Measurements from ENCODE around the gene ZC2HC1B. TPM values are rescaled to one million over a fixed set of nuclear protein-coding genes. Genes with fewer than 3 reads are reported as not detected.

Gene ZC2HC1B
- polyA plus RNA-seq, 1 of the 3 experiments (the other 2 are of a cell fraction): not detected

GRCh38 chr6:143842902-143843676, 21.2 kb upstream of the ZC2HC1B start, which contains the start of gene LTV1 (continued):
- TF ChIP-seq PBX3 (IDR thresholded peaks at IDR 0.05) (no peak), NFIC (IDR thresholded peaks at IDR 0.05; ENCODE audit: borderline replicate concordance) (no peak), CTCF (IDR thresholded peaks at IDR 0.05) (no peak), SIN3A (IDR thresholded peaks at IDR 0.05; ENCODE audit: borderline replicate concordance, low read depth, low read length) (peak; percentile 98), FOXM1 (IDR thresholded peaks at IDR 0.05; ENCODE audit: low read depth) (0 out of 2 replicates have a peak, but pooled peaks have one; percentile 31), ELF1 (IDR thresholded peaks at IDR 0.05) (peak; percentile 54)

- peak overlapping the region; percentile 97 for H3K9ac ChIP-seq
- no peaks in the 10 kb centered on the region for H4K20me1 ChIP-seq (ENCODE audit: insufficient read depth)
- peak overlapping the region; percentile 87 for H3K4me2 ChIP-seq
- peak overlapping the region; percentile 81 to 86 for H3K27ac ChIP-seq (ENCODE audit: low read depth in 2 of 2, low read length in 1 of 2)
- no peaks in the 10 kb centered on the region for H3F3A ChIP-seq (replicated peaks; ENCODE audit: insufficient read depth)
- DNase-seq: no peak
- ChIA-PET CTCF (interaction anchor here (0.8 to 2.3 kb wide), 3 partner anchors 143 to 268 kb away, joined by 3 to 15 read pairs (median 4); no protein-coding TSS in a partner anchor), POLR2A (interaction anchor here (1.0 to 1.6 kb wide), 5 partner anchors 17 to 268 kb away, joined by 3 to 5 read pairs (median 3); no protein-coding TSS in a partner anchor)
- no peaks in the 10 kb centered on the region for H3K27me3 ChIP-seq (ENCODE audit: insufficient read depth)
- no peaks in the 10 kb centered on the region for H3K9me3 ChIP-seq
- H3K4me3 ChIP-seq (ENCODE audit: low read depth in 2 of 2, low read length in 1 of 2): peak overlapping the region; percentile 83 to 97
- peaks cover 36 to 41% of the 10 kb centered on the region in 2 experiments for H3K36me3 ChIP-seq (replicated peaks in 1 of 2; ENCODE audit: control insufficient read depth in 1 of 2, insufficient read depth in 2 of 2, low read length in 1 of 2)
- H3K79me2 ChIP-seq (ENCODE audit: insufficient read depth): peaks cover 52% of the 10 kb centered on the region
- no peak for TF ChIP-seq NRF1 (IDR thresholded peaks at IDR 0.05; ENCODE audit: low read depth, low read length)
- peak overlapping the region; percentile 66 for H2AFZ ChIP-seq (ENCODE audit: low read depth)
- peaks cover 0 to 3% of the 10 kb centered on the region in 2 experiments; a peak in 2 of 4 replicates for H3K4me1 ChIP-seq (ENCODE audit: control insufficient read depth in 1 of 2, insufficient read depth in 2 of 2, low read depth in 1 of 2, low read length in 1 of 2)
- WGBS (ENCODE audit: low lambda C conversion rate): 0% methylated on average over 8 of the region's 9 CpGs
- H3K9me2 ChIP-seq: no peaks in the 10 kb centered on the region
Measured at GRCh38 chr6:143843677-143843999, 20.6 kb upstream of the ZC2HC1B start.

GRCh38 chr6:143844006-143844405, 20.3 kb upstream of the ZC2HC1B start:
- Histone ChIP-seq H3K9me3 (no peaks in the 10 kb centered on the region), H3K4me3 (ENCODE audit: low read depth in 2 of 2, low read length in 1 of 2) (peak overlapping the region; percentile 83 to 97), H4K20me1 (ENCODE audit: insufficient read depth) (no peaks in the 10 kb centered on the region), H2AFZ (ENCODE audit: low read depth) (no peak overlapping the region; the same call in 1 of the 2 replicates), H3F3A (replicated peaks; ENCODE audit: insufficient read depth) (no peaks in the 10 kb centered on the region), H3K27ac (ENCODE audit: low read depth in 2 of 2, low read length in 1 of 2) (peak overlapping the region; percentile 81 to 86; a peak in 3 of 4 replicates), H3K9me2 (no peaks in the 10 kb centered on the region), H3K27me3 (ENCODE audit: insufficient read depth) (no peaks in the 10 kb centered on the region), H3K36me3 (replicated peaks in 1 of 2; ENCODE audit: control insufficient read depth in 1 of 2, insufficient read depth in 2 of 2, low read length in 1 of 2) (peaks cover 39 to 44% of the 10 kb centered on the region in 2 experiments), H3K9ac (peak overlapping the region; percentile 97), H3K79me2 (ENCODE audit: insufficient read depth) (peaks cover 55% of the 10 kb centered on the region), H3K4me2 (peak overlapping the region; percentile 87), H3K4me1 (ENCODE audit: control insufficient read depth in 1 of 2, insufficient read depth in 2 of 2, low read depth in 1 of 2, low read length in 1 of 2) (peaks cover 0 to 3% of the 10 kb centered on the region in 2 experiments; a peak in 2 of 4 replicates)
- no peak for TF ChIP-seq MEF2A (IDR thresholded peaks at IDR 0.05; ENCODE audit: borderline replicate concordance, low read depth)
- no peak for TF ChIP-seq TEAD4 (IDR thresholded peaks at IDR 0.05; ENCODE audit: borderline replicate concordance, insufficient read depth)
- no peak for TF ChIP-seq YY1 (IDR thresholded peaks at IDR 0.05; ENCODE audit: low read depth)
- TF ChIP-seq RXRA (IDR thresholded peaks at IDR 0.05; ENCODE audit: borderline replicate concordance, low read depth): no peak
- TF ChIP-seq GABPA (IDR thresholded peaks at IDR 0.05; ENCODE audit: low read depth): no peak
- no peak for TF ChIP-seq NRF1 (IDR thresholded peaks at IDR 0.05; ENCODE audit: low read depth, low read length)
- no peak for TF ChIP-seq ZBTB33 (IDR thresholded peaks at IDR 0.05; ENCODE audit: borderline replicate concordance, low read depth)
- no peak for TF ChIP-seq MXI1 (IDR thresholded peaks at IDR 0.05; ENCODE audit: low read depth, low read length)
- ChIA-PET CTCF (interaction anchor here (1.0 to 2.3 kb wide), 2 partner anchors 169 to 269 kb away, joined by 4 to 15 read pairs; no protein-coding TSS in a partner anchor), POLR2A (interaction anchor here (1.1 kb wide), 1 partner anchor 163 kb away, joined by 3 read pairs; no protein-coding TSS in a partner anchor)
- peak; percentile 11 for DNase-seq
- 1% methylated on average over 4 of the region's 4 CpGs for WGBS (ENCODE audit: low lambda C conversion rate)
